HG03520 (cell line): ENCODE data around the gene PROSER3.
A peak's percentile ranks its signal among the peaks of the same experiment; 100 is the strongest.

Experiments
- ATAC-seq: cut with Tn5 transposase; IDR thresholded peaks from one replicate; pipeline ENCODE4 v1.9.1; 2021; ENCODE audit warnings: mild to moderate bottlenecking, moderate library complexity; ENCODE audit not compliant: unreplicated experiment

Gene PROSER3

DNA sequence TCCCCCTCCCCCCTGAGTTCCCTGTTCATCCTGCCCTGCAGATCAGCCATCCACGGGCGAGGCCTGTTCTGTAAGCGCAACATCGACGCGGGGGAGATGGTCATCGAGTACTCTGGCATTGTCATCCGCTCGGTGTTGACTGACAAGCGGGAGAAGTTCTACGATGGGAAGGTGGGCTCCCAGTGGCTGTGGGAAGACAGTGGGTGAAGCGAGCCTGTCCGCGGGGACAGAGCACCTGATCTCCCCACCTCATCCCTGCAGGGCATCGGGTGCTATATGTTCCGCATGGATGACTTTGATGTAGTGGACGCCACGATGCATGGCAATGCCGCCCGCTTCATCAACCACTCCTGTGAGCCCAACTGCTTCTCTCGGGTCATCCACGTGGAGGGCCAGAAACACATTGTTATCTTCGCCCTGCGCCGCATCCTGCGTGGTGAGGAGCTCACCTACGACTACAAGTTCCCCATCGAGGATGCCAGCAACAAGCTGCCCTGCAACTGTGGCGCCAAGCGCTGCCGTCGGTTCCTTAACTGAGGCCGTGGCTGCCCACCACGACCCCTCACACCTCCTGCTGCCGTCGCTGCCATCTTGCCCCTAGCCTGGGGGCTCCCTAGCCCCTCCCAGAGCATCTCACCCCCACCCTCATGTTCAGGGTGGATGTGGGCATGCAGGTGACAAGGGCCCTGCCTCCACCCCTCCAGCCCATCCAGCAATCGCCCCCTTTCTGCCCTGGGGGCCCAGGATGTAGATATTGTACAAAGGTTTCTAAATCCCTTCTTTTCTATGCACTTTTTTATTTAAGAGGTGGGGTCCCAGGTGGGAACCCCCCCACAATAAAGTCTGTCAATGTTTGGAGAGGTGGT lies 19.7 kb upstream of the PROSER3 start:
- no peak for ATAC-seq

DNA sequence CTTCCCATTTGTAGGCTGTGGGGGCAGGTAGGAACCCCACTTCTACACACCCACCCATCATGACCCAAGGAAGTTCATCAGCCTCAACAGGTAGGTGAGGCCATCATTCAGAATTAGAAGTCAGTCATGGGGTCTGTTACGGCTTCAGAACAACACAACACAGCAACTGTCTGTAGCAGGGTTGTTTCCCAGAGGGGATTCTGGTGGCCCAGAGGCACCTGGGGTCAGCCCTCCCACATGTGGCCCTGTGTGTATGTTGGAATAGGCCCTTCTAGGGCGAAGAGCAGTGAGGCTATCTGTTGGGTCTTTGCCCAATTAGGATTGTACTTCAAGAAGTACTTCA lies 19.1 kb upstream of the PROSER3 start:
- ATAC-seq = no peak

- ATAC-seq = no peak
Observed at GRCh38 chr19:35739275-35740107, 18.5 kb upstream of the PROSER3 start.

- peak; percentile 11 for ATAC-seq
Observed at GRCh38 chr19:35740108-35740422, 17.9 kb upstream of the PROSER3 start.

- ATAC-seq = peak; percentile 39
Observed at GRCh38 chr19:35740423-35741202, 17.4 kb upstream of the PROSER3 start.

- no peak for ATAC-seq
Observed at GRCh38 chr19:35741203-35741515, 16.8 kb upstream of the PROSER3 start.

- ATAC-seq = no peak
Observed at GRCh38 chr19:35742121-35742724, 15.8 kb upstream of the PROSER3 start, which contains the start of gene IGFLR1. Gene IGFLR1 (minus strand): TSS chr19:35742452. CDS start chr19:35741180, 1,272 bp downstream.

GRCh38 chr19:35743640-35744429 lies 14.1 kb upstream of the PROSER3 start:
- ATAC-seq = no peak

DNA sequence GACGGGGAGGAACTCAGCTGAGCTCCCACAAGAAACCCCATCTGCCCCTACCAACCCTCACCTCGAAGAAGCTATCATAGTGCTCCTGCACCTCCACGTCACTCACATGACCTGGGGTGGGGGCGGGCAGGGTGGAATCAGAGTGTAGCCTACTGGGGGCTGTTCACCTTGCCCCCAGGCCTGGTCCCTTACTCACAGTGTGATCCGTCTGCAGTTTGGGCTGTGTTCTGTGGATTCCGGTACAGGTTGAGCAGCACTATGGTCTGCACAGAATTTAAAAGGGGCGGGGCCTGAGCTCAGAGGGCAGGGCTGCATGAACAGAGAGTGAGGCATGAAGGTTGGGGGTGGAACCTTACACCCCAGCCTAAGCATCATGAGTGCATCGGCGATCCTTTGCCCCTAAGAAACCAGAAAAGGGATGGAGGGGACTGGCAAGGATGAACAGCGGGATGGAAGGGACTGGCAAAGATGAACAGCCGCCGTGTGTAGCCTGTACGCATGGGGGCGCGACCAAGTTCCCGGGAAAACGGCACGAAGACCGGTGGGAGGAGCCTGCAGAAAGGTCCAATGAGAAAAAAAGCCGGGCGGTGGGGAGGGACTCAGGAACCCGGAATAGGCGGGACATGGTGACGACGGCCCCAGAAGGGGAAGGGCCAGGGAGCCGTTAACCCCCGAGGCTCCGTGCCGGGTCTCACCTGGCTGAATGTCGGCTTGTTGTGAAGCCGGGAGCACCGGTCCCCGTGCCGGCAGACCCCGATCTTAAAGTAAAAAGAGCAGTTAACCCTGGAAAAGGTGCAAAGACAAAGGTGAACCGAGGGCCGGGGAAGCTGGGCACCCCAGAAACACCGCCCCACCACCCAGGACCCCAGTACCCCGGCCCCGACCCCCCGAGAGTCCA lies 13.3 kb upstream of the PROSER3 start:
- peak; percentile 21 for ATAC-seq

- ATAC-seq = peak; percentile 32
Observed at GRCh38 chr19:35745328-35746086, 12.5 kb upstream of the PROSER3 start, which contains the start of the genes PSENEN and U2AF1L4. Gene PSENEN (plus strand): TSS chr19:35745651. CDS start chr19:35745931, 280 bp downstream. Gene U2AF1L4 (minus strand): TSS chr19:35745418. CDS start chr19:35745391, 27 bp downstream.

GRCh38 chr19:35746087-35746462 lies 11.9 kb upstream of the PROSER3 start:
- ATAC-seq = no peak

DNA sequence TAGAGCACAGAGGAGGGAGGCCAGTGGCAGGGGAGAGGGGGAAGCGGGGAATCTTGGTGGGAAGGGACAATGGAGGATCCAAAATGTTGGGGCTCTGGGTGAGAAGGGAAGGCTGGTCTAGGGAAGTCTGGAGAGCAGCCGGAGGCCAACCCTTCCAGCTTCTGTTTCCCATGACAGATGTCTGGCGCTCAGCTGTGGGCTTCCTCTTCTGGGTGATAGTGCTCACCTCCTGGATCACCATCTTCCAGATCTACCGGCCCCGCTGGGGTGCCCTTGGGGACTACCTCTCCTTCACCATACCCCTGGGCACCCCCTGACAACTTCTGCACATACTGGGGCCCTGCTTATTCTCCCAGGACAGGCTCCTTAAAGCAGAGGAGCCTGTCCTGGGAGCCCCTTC lies 11.4 kb upstream of the PROSER3 start:
- ATAC-seq = no peak

DNA sequence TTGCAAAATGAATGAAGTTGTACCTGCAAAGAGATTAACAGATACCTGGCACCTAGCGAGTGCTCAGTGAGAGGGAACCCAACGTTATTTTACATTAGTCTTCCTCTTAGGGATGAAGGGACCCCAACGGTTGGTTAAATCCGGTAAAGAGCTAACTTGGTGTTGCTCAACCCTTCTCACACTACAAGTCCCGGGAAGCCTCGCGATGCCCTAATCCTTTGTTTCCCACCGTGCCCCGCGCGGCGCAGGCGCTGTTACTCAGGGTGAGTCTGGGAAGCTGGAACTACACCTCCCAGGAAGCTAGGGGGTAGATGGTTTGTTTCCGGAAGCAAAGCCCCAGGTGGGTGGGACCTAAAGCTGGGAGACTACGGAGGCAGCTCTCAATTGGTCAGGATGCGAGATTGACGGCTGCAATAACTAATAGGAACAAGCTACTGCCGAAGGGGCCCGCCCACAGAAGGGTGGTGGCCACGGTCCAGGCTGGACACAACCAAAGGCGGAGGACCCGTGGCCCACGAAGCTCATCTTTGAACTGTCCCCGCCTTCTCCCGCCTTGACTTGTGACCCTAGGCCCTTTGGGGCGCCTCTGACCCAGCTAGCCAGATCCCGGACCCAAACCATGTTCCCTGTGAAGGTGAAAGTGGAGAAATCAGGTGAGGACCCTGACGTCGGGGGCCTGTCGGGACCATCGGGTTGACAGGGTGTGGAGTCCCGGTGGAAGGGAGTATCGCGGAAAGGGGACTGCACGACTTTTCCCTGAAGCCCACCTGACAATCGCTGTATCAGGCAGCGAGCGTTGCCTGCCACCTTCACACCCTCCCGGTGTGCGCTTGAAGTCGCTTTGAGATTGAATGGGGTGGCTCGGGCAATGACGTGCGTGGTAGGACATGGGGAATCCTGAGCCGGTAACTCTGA lies 9.6 kb upstream of the PROSER3 start, which contains the start of gene LIN37:
Gene LIN37, plus strand, starts transcription at position 471 of the 915 bp plus-strand sequence. Its CDS starts 149 bp downstream, at position 620.
- ATAC-seq = peak; percentile 63

DNA sequence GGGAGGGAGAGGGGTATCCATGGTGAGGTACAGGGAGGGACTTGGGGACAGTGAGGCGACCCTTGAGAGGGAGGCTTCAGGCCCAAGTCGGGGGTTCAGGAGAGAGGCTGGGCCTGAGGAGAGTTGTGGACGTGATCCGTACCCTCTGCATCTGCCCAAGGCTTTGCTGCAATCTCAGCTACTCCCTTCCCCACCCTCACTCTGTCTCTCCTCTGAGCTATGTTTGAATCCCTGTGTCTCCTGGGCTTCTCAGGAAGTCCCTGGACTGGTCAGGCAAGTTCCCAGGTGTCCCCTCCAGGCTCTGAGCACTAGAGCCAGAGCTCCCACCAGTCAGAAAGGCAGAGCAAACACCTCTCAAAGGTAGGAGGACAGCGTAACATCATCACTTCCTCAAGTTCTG lies 7.8 kb upstream of the PROSER3 start:
- no peak for ATAC-seq

DNA sequence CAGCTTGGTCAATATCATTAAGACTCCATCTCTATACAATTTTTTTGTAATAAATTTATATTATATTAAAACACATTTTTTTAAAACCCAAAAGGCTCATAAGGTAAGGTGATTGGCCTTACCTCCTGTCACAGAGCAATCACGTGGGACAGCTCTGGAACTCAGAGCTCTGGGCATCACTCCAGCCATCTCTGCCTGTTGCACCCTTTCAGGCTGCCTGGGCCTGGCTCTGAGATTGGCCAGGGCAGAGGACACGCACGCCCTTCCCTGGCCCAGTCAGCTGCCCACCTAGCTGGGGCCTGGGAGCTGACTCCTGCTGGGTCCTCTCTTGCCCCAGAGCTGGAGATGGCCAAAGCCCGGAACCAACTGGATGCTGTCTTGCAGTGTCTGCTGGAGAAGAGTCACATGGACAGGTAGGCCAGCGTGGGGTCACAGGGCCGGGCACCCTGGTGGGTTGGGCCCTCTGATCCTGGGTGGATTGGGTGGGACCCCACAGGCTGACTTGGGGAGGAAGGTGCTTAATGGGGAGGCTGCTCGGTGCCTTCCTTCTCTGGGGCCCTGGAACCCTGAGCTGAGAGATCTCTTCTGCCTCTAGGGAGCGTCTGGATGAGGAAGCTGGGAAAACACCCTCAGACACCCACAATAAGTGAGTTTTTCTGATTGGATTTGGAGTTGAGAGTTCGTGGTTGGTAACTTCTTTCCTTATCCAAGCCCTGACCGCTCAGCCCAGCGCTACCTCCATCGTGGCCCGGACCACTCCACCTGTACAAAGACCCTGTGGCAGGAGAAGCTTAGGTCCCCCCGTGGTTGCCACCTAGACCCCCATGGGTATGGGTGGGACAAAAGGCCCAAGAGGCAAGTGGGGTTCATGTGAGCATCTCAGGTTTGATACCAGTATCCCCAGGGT lies 5.9 kb upstream of the PROSER3 start:
- no peak for ATAC-seq

DNA sequence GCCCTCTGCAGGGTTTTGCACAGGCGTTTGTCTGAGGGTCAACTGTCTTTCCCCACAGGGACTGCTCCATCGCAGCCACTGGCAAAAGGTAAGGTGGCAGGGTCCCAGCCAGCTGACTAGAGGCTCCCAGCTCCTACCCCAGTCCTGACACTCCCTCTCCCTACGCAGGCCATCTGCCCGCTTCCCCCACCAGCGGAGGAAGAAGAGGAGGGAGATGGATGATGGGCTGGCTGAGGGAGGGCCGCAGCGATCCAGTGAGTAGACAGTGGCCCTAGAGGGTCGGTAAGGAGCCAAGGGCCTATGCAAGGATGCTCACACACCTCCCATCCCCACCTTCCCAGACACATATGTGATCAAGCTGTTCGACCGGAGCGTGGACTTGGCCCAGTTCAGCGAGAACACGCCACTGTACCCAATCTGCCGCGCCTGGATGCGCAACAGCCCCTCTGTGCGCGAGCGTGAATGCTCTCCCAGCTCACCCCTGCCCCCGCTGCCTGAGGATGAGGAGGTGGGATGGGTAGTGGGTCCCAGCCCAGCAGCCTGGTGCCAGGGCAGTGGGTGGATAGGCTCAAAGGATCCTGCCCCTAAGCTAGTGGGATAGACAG lies 5.1 kb upstream of the PROSER3 start:
- no peak for ATAC-seq
